ENCODE data around the gene CYP8B1.

GRCh38 chr3:42874749-42875148, 930 bp downstream of the CYP8B1 start:
- TF ChIP-seq SUZ12 (IDR thresholded peaks at IDR 0.05) (no peak), ELF4 (IDR thresholded peaks at IDR 0.05) (no peak), HDGF (IDR thresholded peaks at IDR 0.05; ENCODE audit: borderline replicate concordance) (no peak)
